Fibroblast of villous mesenchyme (primary cell): Measurements from ENCODE around the gene POGZ. TPM values are rescaled to one million over a fixed set of nuclear protein-coding genes. Genes with fewer than 3 reads are reported as not detected.

Experiments
- DNase-seq: peaks from one replicate; pipeline ENCODE4 v3.0.0-alpha.2; 2010; ENCODE audit warnings: low read depth
- H3K4me3 ChIP-seq: 2 replicates; pipeline ENCODE4 v1.5.1; 2011; ENCODE audit warnings: low read depth, mild to moderate bottlenecking, low read length
- total RNA-seq: library from RNA; depleted of rRNA; stranded (reverse); fragments of >200 nt; gene quantifications from 2 replicates; pipeline ENCODE4 v1.2.3, GENCODE V29; 2012
- TF ChIP-seq, protein P1 (sequence below): IDR thresholded peaks from 2 replicates; pipeline ENCODE4 v1.5.1; 2012; ENCODE audit warnings: low read depth, mild to moderate bottlenecking, low read length; ENCODE audit not compliant: insufficient read depth

POGZ gene
- total RNA-seq, 1 donor: 31.1 TPM

DNA sequence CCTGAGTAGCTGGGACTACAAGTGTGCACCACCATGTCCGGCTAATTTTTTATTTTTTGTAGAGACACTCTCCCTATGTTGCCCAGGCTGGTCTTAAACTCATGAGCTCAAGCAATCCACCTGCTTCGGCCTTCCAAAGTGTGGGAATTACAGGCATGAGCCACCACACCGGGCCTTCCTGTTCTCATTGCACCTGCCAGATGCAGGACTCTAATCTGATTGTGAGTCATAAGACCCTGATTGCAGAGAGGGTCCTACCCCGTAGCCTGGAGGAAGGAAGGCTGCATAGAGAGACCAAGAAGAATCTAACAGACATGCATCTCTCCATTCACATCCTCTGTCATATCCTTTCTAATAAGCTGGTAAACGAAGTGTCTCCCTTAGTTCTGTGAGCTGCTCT lies 32.3 kb upstream of the POGZ start:
- TF ChIP-seq, protein P1, sequence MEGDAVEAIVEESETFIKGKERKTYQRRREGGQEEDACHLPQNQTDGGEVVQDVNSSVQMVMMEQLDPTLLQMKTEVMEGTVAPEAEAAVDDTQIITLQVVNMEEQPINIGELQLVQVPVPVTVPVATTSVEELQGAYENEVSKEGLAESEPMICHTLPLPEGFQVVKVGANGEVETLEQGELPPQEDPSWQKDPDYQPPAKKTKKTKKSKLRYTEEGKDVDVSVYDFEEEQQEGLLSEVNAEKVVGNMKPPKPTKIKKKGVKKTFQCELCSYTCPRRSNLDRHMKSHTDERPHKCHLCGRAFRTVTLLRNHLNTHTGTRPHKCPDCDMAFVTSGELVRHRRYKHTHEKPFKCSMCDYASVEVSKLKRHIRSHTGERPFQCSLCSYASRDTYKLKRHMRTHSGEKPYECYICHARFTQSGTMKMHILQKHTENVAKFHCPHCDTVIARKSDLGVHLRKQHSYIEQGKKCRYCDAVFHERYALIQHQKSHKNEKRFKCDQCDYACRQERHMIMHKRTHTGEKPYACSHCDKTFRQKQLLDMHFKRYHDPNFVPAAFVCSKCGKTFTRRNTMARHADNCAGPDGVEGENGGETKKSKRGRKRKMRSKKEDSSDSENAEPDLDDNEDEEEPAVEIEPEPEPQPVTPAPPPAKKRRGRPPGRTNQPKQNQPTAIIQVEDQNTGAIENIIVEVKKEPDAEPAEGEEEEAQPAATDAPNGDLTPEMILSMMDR: no peak

DNA sequence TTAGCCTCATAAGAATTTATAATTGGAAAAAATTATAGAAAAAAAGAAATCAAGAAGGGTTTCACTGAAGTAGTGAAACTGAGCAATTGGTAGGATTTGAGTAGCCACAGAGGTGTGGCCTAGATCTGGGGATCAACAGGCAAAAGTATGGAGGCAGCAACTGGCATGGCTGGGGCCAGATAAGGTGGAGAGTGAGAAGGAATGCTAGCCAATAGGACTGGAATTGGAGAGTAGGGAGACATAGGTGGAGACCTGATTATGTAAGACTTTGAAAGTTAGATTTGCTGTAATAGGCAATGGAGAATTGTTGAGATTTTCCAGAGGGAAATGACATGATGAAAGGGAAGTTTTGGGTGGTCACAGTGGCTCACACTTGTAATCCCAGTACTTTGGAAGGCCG lies 27.3 kb upstream of the POGZ start:
- H3K4me3 ChIP-seq: no peak overlapping the region
- DNase-seq: no peak
- TF ChIP-seq, protein P1: no peak

More for the DNA sequence above, 32.3 kb upstream of the POGZ start:
- no peak for DNase-seq
- no peak overlapping the region for H3K4me3 ChIP-seq

DNA sequence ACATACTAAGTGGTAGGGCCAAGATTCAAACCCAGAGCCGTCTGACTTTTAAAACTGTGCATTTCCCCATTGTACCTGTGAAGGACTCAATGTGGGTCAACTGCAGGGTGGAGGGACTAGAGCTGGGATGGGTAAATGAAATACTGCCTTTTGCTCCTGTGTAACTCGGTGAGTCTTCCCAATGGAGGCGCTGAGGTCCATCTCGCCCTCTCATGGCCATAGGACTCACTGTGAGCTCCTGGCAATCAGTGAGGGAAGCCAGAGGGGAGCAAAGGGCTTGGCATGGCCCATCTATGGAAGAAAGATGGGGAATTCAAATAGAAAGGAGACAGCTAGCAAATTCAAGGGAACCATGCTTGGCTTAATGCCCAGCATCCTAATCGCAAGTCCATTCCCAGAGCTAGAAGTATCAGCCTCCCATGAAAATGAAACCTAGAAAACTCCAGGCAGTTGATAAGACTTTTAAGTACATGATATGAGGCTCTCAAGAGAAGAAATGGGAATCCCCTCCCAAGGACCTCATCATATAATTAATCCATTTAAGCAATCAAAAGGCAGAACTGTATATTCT lies 26.5 kb upstream of the POGZ start:
- DNase-seq: peak; percentile 13
- TF ChIP-seq, protein P1: no peak
- H3K4me3 ChIP-seq: no peak overlapping the region

DNA sequence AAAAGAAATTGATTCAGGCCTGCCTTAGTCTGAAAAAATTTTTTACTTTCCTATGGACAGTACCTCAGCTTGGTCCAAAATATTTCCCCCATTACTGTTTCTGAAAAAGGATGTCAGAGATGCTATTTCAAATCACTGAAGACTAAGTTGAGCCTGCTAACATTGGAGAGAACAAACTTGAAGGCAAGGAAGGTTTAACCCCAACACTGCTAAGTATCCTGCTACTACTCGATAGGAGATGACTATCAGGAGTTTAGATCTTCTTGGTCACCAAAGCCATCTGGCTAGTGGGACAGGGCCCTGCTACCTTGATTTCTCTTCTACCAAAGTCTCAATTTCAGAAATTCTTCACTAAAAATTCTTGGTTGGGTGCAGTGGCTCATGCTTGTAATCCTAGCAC lies 22.7 kb upstream of the POGZ start:
- DNase-seq: no peak
- no peak overlapping the region for H3K4me3 ChIP-seq

DNA sequence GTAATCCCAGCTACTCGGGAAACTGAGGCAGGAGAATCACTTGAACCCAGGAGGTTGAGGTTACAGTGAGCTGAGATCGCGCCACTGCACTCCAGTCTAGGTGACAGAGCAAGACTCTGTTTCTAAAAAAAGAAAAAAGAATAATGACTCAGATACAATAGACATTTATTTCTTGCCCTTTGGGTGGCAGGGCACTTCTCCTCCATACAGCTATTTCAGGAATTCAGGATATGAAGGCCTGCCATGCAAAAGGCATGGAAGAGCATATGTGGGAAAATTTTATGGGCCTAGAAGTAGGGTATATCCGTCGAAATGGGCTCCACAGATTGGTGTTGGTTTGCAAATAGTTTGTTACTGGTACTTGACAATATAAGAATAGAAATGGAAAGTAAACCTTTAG lies 20.2 kb upstream of the POGZ start:
- H3K4me3 ChIP-seq: no peak overlapping the region
- no peak for DNase-seq
- TF ChIP-seq, protein P1: no peak

More for the DNA sequence above, 22.7 kb upstream of the POGZ start:
- TF ChIP-seq, protein P1: no peak

DNA sequence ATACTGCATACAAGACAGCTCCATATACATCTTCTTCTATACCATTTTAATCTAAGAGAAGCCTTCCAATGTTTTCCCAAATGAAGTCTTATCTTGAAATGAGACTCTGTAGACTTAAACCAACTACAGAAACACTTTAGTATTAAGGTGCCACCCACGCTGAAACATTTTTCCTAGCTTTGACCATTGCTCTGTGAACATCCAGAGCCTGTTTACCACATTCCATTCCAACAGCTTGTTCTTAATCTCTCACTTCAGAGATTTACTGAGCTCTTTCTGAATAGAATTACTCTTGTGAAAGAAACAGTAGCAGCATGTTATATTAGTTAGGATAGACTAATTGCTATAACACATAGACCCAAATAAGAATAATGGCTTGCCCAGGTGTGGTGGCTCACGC lies 19.6 kb upstream of the POGZ start:
- H3K4me3 ChIP-seq: no peak overlapping the region
- peak; percentile 27 for DNase-seq
- TF ChIP-seq, protein P1: no peak
